ENCODE results near the gene HELQ. TPM values are rescaled to one million over a fixed set of nuclear protein-coding genes. Genes with fewer than 3 reads are reported as not detected.

The HELQ gene
- total and polyA plus RNA-seq, 2 donors (not counting 1 experiment from before 2014, with no cell fraction given): 12.0 to 14.4 TPM

DNA sequence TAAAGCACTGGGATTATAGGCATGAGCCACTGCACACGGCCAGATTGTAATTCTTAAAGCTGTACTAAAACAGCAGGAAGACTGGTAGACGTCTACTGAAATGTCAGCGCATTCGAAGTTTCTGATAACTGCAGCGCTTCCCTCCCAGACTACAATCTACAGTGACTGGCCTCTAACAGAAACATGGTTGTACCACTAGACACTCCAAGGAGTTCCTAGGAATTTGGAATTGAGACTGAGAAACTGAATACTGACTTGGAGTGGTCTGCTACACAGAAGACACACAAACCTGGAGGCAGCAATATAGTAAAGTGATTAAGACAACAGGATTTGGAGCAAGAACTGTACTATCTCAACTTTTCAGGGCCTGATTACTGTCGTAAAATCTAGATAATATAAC is 937 bp downstream of the HELQ start:
- Histone ChIP-seq H3K36me3 (ENCODE audit: control insufficient read depth, insufficient read depth, low read length) (peaks cover 6% of the 10 kb centered on the region), H3K79me2 (ENCODE audit: control insufficient read depth, insufficient read depth, low read length) (peaks cover 39% of the 10 kb centered on the region), H3K4me2 (ENCODE audit: extremely low read depth, insufficient read depth, low read length) (peak overlapping the region; percentile 98), H3K9me3 (ENCODE audit: control insufficient read depth, insufficient read depth, low read depth, low read length) (no peaks in the 10 kb centered on the region), H3K4me3 (replicated peaks in 1 of 4; ENCODE audit: control extremely low read depth in 1 of 4, insufficient read depth in 1 of 4, low read depth in 3 of 4, low read length in 4 of 4) (peak overlapping the region; percentile 65 to 99 (median 90)), H4K20me1 (ENCODE audit: control insufficient read depth, extremely low read depth, insufficient read depth, low read length) (no peaks in the 10 kb centered on the region), H3K27me3 (ENCODE audit: control insufficient read depth, insufficient read depth, low read length) (no peaks in the 10 kb centered on the region), H3K9ac (ENCODE audit: insufficient read depth, low read length) (peak overlapping the region; percentile 80), H3K4me1 (ENCODE audit: control insufficient read depth, extremely low read depth, insufficient read depth, low read length) (no peaks in the 10 kb centered on the region), H3K27ac (ENCODE audit: insufficient read depth, low read length) (peak overlapping the region; percentile 92), H2AFZ (ENCODE audit: low read length) (peak overlapping the region; percentile 81)
- TF ChIP-seq EZH2 (IDR thresholded peaks at IDR 0.05; ENCODE audit: low read length, missing control alignments): no peak
- TF ChIP-seq, protein P1, sequence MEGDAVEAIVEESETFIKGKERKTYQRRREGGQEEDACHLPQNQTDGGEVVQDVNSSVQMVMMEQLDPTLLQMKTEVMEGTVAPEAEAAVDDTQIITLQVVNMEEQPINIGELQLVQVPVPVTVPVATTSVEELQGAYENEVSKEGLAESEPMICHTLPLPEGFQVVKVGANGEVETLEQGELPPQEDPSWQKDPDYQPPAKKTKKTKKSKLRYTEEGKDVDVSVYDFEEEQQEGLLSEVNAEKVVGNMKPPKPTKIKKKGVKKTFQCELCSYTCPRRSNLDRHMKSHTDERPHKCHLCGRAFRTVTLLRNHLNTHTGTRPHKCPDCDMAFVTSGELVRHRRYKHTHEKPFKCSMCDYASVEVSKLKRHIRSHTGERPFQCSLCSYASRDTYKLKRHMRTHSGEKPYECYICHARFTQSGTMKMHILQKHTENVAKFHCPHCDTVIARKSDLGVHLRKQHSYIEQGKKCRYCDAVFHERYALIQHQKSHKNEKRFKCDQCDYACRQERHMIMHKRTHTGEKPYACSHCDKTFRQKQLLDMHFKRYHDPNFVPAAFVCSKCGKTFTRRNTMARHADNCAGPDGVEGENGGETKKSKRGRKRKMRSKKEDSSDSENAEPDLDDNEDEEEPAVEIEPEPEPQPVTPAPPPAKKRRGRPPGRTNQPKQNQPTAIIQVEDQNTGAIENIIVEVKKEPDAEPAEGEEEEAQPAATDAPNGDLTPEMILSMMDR (conservative IDR thresholded peaks at IDR 0.05 in 1 of 2, IDR thresholded peaks at IDR 0.05 in 1 of 2; ENCODE audit: low read depth in 1 of 2, low read length in 2 of 2): no peak
- DNase-seq (ENCODE audit: low read depth in 2 of 2): peak; percentile 16 to 17

DNA sequence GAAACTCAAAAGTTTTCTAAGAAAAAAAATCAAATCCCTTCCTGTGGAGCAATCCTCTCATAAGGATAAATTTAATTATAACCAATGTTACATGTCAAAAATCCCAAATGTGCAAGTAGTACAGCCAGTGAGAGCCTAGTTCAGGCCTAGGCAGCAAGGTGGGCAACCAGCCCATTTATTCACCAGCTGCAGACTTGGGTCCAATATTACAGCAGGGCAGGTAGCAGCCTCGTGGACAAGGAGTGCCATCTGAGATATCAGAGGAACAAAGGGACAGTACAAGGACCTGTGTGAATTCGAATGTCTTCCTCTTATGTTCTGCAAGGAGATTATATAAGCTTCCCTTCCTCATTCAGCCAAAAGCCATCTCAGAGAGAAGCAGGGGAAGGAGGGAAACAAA is 6.6 kb downstream of the HELQ start:
- H3K79me2 ChIP-seq (ENCODE audit: control insufficient read depth, insufficient read depth, low read length): peaks cover 5% of the 10 kb centered on the region
- no peak overlapping the region for H3K4me2 ChIP-seq (ENCODE audit: extremely low read depth, insufficient read depth, low read length)
- H3K4me3 ChIP-seq (replicated peaks in 1 of 4; ENCODE audit: control extremely low read depth in 1 of 4, insufficient read depth in 1 of 4, low read depth in 3 of 4, low read length in 4 of 4): no peak overlapping the region
- no peaks in the 10 kb centered on the region for H3K27me3 ChIP-seq (ENCODE audit: control insufficient read depth, insufficient read depth, low read length)
- H2AFZ ChIP-seq (ENCODE audit: low read length): no peak overlapping the region
- DNase-seq (ENCODE audit: low read depth in 2 of 2): no peak
- H4K20me1 ChIP-seq (ENCODE audit: control insufficient read depth, extremely low read depth, insufficient read depth, low read length): no peaks in the 10 kb centered on the region
- no peaks in the 10 kb centered on the region for H3K4me1 ChIP-seq (ENCODE audit: control insufficient read depth, extremely low read depth, insufficient read depth, low read length)
- peaks cover 3% of the 10 kb centered on the region for H3K36me3 ChIP-seq (ENCODE audit: control insufficient read depth, insufficient read depth, low read length)
- H3K27ac ChIP-seq (ENCODE audit: insufficient read depth, low read length): no peak overlapping the region
- no peak overlapping the region for H3K9ac ChIP-seq (ENCODE audit: insufficient read depth, low read length)
- no peaks in the 10 kb centered on the region for H3K9me3 ChIP-seq (ENCODE audit: control insufficient read depth, insufficient read depth, low read depth, low read length)
- TF ChIP-seq, protein P1 (conservative IDR thresholded peaks at IDR 0.05 in 1 of 2, IDR thresholded peaks at IDR 0.05 in 1 of 2; ENCODE audit: low read depth in 1 of 2, low read length in 2 of 2): no peak
- no peak for TF ChIP-seq EZH2 (IDR thresholded peaks at IDR 0.05; ENCODE audit: low read length, missing control alignments)

DNA sequence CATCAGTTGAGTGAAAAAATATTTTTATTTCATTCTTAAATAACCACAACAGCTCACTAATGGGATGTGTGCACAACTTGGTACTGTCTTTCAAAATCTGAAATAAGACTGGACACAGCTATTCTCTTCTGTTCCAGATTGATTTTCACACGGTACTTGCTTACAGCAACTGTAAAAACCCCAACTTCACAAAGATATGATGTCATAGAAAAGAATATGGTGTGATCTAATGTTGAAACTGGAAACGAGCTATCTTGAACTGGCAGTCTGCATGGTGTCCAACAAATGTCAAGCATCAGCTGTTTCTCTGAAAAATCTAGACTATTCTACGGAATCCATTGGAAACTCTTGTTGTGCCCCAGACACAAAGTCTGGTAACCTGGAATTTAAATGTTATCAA is 14.7 kb downstream of the HELQ start:
- Histone ChIP-seq H3K4me3 (replicated peaks in 1 of 4; ENCODE audit: control extremely low read depth in 1 of 4, insufficient read depth in 1 of 4, low read depth in 3 of 4, low read length in 4 of 4) (no peak overlapping the region), H3K27ac (ENCODE audit: insufficient read depth, low read length) (no peak overlapping the region), H3K9ac (ENCODE audit: insufficient read depth, low read length) (no peak overlapping the region)

More for the DNA sequence above, 14.7 kb downstream of the HELQ start:
- H3K36me3 ChIP-seq (ENCODE audit: control insufficient read depth, insufficient read depth, low read length): no peaks in the 10 kb centered on the region
- DNase-seq (ENCODE audit: low read depth in 2 of 2): no peak
- H2AFZ ChIP-seq (ENCODE audit: low read length): no peak overlapping the region
- no peaks in the 10 kb centered on the region for H3K4me1 ChIP-seq (ENCODE audit: control insufficient read depth, extremely low read depth, insufficient read depth, low read length)
- H4K20me1 ChIP-seq (ENCODE audit: control insufficient read depth, extremely low read depth, insufficient read depth, low read length): no peaks in the 10 kb centered on the region
- TF ChIP-seq EZH2 (IDR thresholded peaks at IDR 0.05; ENCODE audit: low read length, missing control alignments): no peak
- TF ChIP-seq, protein P1 (conservative IDR thresholded peaks at IDR 0.05 in 1 of 2, IDR thresholded peaks at IDR 0.05 in 1 of 2; ENCODE audit: low read depth in 1 of 2, low read length in 2 of 2): no peak
- no peaks in the 10 kb centered on the region for H3K27me3 ChIP-seq (ENCODE audit: control insufficient read depth, insufficient read depth, low read length)
- H3K79me2 ChIP-seq (ENCODE audit: control insufficient read depth, insufficient read depth, low read length): no peaks in the 10 kb centered on the region
- no peak overlapping the region for H3K4me2 ChIP-seq (ENCODE audit: extremely low read depth, insufficient read depth, low read length)
- H3K9me3 ChIP-seq (ENCODE audit: control insufficient read depth, insufficient read depth, low read depth, low read length): no peaks in the 10 kb centered on the region

All from fibroblast of lung (primary cell).